GM21447 (cell line): Measurements from ENCODE around the gene SF3B6.
"Not testable (repeated sequence)": the region's sequence is repeated elsewhere in the genome, so short reads cannot be mapped to it uniquely, and the experiment has no call there.

Experiments
- ATAC-seq: cut with Tn5 transposase; IDR thresholded peaks from one replicate; pipeline ENCODE4 v1.9.1; 2021; ENCODE audit not compliant: unreplicated experiment

SF3B6 gene, protein sequence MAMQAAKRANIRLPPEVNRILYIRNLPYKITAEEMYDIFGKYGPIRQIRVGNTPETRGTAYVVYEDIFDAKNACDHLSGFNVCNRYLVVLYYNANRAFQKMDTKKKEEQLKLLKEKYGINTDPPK

DNA sequence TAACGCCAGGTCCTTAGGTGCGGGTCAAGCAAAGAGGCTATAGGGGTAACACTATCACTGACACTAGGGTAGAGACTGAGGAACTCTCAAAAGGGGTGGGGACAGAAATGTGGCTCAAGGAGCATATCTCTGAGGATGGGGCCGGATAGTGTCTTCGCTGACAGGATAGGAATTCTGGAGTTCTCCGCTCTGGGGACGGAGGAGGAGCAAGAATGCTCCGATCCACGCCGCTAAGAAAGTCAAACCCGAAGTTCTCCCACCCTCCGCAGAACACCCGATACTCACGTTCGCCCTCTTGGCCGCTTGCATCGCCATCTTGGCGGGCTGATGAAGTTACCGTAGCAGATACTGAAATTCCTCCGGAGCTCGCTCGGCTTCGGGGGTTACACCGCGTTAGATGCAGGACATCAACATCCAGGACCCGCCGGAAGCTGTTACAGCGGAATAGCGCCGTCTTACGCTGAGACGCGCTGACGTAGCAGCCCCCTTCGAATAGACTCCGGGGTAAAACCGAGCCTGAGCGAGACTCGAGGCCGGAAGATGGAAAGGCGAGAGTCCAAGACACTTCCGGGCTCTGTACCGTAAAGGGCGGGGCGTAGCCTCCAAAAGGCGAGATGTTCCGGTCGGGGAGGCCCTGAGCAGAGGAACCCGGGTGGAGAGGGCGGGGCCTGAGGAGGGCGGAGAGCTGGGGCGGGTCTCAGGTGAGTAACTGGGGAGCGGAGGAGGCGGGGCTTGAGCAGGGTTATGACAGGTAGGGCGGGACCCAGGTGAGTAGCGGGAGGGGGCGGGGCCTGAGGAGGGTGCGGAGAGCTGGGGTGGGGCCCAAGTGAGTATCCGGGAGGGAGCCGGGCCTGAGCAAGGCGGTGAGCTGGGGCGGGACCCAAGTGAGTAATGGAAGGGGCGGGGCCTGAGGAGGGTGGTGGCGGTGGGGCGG is at the start of gene SF3B6:
TSS of gene SF3B6 (minus strand) at position 412 of the 934 bp plus-strand sequence. CDS start at position 315, 97 bp downstream.
- ATAC-seq = peak; percentile 93

DNA sequence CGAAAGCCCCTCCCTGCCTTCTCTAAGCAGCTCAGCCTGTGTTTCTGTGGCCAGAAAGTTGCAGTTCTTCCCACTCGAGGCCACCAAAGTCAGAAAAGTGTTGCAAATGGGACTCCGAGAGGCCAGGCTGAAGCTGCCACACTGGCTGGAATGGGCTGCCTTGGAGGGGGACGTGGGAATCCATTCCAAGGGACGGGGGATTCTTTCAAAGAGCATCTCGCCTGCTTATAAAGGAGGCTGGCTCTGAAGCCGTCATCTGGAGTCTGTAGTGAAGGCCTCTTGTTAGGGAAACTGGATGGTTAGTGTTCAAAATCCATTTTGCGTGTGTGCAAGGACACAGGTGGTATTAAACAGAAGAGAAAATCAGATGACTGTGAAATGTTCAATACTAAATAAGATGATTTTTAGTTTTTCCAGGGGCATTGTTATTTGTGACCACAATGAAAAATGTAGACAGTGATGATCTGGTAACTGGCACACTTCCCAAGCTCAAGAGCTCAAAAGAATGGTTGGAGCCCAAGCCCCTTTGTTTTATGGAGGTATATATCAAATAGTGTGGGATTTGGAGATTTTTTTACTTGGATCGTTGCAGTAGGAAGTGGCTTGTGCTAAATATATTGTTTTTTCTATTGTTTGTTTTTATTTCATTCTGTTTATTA is 47.9 kb upstream of the SF3B6 start:
- peak; percentile 14 for ATAC-seq

DNA sequence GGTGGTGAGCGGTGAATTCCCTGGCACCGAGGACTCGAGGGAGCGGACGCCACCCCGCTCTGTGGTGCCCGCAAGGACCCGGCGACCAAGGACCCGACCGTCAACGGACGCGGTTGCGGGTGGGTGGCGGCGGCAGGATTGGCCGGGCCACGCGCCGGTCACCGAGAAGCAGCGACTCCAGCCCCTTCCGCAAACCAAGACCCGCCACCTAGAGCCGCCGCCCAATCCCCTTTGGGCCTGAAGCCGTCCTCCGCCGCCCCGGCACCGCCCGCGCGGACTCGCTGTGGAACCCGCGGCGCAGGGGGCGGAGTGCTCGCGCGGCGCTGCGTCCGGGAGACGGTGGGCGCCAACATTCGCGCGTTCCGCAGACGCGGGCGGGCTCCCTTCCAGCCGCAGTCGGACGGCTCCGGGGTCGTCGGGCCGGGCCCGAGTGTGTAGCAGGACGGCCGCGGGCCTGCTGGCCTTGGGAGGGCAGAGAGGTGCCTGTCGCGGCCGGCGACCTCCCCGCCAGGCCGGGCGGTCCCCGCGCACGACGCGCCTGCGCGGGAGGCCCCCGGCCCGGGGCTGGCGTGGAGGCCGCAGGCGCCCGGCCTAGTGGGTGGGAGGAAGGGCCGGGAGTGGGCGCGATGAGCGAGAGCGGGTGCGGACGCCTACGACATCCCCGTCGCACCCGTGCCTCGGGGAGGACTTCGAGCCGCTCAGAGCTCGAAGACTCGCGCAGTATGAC is 47.2 kb upstream of the SF3B6 start, which contains the start of the genes FAM228B and PFN4:
TSS of gene FAM228B (plus strand) at position 275 of the 727 bp plus-strand sequence. CDS start 893 bp downstream, outside the sequence.
TSS of gene PFN4 (minus strand) at position 140 of the 727 bp plus-strand sequence. CDS start 799 bp downstream, outside the sequence.
- peak; percentile 88 for ATAC-seq

DNA sequence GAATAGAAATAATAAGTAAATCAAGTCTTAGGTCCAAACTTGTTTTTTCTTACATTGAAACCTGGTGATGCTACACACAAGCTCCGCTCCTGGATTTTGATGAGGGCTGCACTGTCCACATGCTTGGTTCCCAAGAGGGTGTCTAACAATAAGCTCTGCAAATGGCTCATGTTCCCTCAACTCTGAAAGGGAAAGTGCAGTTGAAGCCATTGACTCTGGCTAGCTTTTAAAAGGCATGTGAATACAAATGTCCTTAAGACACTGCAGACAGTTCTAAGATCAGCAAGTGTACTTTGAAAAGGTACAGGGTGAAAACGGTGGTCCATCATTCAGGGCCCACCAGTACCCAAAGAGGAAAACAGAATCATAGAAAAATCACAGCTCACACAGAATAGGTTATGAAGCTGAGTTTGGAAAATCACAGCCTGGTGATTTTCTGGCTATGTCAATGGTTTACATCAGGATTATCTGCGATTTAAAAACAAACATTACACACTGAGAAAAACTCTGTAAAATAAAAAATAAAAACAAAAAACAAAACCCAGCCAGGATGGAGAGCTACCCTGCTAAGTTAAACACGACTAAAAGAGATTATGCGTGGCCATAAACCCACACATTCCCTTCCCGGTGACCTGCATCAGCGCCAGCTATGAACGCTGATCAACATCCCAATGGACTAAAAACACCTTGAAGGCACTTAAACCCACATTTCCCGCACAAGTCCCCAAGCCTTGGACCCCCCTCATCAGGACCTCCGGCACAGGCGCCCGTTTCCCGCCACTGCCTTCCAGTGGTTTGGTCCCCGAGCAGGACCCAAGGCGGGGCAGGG is 46.5 kb upstream of the SF3B6 start:
- ATAC-seq = no peak

DNA sequence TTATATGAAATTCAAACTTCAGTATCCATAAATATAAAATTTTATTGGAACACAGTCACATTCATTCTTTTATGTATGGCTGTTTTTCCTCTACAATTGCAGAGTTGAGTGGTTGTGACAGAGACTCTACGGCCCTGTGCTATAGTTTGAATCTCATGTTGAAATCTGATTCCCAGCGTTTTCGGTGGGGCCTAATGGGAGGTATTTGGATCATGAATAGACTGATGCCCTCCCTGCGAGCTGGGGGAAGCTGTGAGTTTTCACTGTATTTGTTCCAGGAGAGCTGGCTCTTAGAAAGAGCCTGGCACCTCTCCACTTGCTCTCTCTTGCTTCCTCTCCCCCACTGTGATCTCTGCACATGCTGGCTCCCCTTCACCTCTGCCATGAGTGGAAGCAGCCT is 45.3 kb upstream of the SF3B6 start:
- no peak for ATAC-seq

DNA sequence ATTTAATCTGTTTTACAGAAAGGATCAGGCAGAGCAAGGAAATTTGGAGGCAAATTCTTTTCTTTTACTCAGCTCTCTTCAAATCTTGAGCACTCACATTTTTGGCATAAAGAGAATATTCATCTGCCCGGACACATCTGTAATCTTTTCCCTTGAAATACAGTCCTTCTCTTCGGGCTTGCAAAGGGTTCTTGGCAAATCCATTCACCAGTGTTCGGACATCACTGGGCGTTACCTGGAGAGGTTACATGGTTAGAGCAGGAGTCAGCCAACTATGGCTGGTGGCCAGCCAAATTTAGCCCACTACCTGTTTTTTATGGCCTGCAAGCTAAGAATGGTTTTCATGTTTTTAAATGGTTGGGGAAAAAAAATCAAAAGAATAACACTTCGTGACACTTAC is 44.9 kb upstream of the SF3B6 start:
- ATAC-seq = no peak

DNA sequence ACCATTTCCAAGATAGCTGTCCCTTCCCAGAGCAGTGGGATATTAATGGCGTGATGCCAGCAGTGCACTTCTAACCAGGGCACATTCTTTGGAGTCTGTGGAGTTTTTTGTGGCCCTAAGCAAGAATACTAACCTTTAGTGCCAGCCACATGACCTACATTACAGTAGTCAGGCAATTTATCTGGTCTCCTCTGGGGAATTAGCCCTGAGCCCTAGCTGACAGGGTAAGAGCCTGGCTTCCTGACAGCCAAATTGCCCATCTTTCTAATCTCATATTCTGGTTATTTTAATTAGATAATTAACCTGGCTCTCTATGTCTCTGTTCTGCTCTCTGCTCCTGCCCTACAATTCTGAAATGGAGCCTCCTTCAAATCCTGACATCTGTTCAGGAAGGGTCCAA is 41.8 kb upstream of the SF3B6 start:
- ATAC-seq = no peak

DNA sequence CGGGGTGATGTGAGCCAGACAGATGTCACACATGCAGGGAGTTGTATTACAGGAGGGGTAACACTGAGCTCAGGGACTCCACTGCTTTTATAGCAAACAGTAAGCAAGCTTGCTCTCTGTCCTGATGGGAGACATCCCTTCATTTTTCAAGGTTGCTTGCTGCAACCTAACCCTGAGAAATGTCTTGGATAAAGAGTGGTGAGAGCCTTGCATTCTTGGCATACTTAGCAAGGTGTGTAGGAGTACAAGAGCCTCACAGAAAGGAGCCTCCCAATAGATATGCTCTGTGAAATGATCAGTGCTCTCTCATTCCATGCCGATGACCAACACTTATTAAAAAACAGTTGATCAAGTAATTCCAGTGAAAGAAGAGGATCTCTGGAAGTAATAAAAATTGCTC is 38.9 kb upstream of the SF3B6 start:
- no peak for ATAC-seq

DNA sequence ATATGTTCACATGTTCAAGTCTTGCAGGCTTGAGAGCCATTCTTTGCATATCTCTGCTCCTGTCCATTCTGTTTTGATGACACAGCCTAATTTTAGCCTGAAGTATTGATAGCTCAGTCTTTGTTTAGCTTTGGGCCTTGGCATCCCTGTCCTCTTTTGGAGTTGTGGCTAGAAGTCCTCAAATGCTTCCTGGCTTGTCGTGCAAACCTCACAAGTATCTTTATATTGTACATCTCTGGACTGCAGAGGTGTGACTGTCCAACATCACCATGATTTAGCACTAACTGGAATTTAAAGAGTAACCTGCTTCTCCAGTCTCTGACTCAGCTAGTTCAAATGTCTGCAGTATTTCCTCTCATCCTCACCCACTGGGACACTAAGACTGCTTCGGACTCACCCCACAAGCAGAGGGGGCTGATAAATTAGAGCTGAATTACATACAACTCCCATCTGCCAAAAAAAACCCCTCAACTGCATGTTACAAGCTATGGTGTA is 35.3 kb upstream of the SF3B6 start:
- no peak for ATAC-seq

DNA sequence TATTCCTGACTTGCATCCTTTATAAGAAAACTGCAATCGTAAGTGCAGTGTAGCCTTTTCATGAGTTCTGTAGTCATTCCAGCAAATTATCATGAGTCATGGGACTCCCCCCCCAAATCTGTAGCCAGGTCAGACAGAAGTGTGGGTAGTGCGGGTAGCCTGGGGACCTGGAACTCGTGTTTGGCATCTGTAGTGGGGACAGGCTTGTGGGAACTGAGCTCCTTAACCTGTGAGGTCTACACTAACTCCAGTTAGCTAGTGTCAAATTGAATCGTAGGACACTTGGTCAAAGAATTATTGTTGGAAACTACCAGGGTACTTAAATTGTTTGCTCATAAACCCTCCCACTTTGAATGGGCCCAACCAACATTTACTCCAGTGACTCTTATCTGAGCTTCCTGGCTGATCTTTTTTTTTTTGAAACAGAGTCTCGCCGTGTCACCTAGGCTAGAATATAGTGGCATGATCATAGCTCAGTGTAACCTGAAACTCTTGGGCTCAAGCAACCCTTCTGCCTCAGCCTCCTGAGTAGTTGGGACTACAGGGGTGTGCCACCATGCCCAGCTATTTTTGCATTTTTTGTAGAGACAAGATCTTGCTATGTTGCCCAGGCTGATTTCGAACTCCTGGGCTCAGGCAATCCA is 34.7 kb upstream of the SF3B6 start:
- ATAC-seq = no peak

DNA sequence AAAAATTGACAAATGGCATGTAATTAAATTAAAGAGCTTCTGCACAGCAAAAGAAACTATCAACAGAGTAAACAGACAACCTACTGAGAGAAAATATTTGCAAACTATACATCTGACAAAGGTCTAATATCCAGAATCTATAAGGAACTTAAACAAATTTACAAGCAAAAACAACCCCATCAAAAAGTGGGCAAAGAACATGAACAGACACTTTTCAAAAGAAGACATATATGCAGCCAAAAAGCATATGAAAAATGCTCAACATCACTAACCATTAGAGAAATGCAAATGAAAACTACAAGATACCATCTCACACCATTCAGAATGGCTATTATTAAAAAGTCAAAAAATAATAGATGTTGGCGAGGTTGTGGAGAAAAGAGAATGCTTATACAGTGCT is 33.3 kb upstream of the SF3B6 start:
- ATAC-seq = not testable (repeated sequence)

DNA sequence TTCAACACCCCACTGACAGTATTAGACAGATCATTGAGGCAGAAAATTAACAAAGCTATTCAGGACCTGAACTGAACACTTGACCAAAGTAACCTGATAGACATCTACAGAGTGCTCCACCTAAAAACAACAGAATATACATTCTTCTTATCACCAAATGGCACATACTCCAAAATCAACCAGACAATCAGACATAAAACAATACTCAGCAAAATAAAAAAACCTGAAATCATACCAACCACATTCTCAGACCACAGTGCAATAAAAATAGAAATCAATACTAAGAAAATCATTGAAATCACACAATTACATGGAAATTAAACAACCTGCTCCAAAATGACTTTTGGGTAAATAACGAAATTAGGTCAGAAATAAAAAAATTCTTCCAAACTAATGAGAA is 31.2 kb upstream of the SF3B6 start:
- no peak for ATAC-seq

DNA sequence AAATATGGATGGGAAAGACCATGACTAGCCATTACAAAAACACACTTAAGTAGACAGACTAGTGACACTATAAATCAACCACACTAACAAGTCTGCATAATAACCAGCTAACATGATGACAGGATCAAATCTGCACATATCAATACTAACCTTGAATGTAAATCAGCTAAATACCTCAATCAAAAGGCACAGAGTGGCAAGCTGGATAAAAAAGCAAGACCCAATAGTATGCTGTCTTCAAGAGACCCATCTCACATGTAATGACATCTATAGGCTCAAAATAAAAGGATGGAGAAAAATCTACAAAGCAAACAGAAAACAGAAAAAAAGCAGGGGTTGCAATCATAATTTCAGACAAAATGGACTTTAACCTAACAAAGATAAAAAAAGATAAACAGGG is 30.7 kb upstream of the SF3B6 start:
- ATAC-seq = no peak

DNA sequence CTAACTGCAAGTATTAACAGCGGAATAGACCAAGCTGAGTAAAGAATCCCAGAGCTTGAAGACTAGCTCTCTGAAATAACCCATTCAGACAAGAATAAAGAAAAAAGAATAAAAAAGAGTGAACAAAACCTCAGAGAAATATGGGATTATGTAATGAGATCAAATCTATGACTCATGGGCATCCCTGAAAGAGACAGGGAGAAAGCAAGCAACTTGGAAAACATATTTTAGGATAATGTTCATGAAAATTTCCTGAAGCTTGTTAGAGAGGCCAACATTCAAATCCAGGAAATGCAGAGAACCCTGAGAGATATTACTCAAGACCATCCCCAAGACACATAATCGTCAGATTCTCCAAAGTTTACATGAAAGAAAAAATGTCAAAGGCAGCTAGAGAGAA is 29.7 kb upstream of the SF3B6 start:
- no peak for ATAC-seq

DNA sequence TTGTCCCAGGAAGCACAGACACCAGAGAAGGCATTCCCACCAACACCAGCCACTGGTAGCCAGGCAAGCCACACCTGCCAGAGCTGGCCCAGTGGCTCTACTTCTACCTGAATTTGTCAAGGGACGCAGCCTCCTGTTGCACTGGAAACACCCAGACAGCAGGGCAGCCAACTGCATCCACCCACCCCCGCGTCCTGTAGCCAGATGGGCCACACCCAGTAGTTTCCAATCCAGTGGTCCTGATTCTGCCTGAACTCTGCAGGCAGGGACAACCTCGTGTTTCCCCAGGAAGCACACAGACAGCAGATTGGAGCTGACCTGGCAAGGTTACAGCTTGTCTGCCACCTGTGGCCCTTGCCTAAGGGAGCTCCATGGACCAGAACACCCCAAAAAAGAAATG is 28.8 kb upstream of the SF3B6 start:
- no peak for ATAC-seq

DNA sequence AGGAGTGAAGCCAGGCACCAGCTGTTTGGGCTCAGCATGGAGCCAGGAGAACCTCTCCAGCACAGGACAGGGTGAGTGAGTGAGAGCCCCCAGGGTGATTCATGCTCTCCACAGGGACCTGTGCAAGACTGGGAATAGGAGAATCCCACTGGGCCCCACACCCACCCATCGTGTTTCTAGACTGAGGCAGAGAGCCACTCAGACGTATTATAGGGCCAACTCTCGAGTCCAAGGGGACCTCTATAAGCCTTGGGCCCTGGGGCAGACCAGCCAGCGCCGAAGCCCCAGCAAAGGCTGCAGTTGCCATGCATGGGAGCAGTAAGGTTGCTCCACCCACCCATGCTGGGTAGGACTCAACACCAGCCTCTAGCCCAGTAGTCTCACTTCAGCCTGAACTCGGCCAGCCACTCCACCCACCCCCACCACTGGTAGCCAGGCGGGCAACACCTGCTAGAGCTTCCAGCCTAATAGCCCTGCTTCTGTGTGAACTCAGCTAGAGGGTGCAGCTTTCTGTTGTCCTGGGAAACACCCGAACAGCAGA is 28.1 kb upstream of the SF3B6 start:
- no peak for ATAC-seq

DNA sequence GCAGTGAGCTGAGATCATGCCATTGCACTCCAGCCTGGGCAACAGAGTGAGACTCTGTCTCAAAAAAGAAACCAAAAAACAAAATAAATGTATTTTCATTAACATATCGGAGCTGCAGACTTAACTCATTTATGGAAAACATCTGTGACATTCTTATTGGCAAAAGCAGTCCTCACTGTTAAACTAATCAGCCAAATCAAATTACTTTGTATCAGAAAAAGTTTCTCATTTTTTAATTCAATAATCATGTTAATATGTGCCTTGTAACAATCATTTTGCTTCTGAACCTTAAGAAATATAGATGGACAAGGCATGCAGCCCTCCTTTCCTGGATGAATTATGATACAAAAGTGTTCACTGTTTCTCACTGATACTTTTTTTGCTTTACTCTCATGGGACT is 26.6 kb upstream of the SF3B6 start:
- ATAC-seq = no peak

DNA sequence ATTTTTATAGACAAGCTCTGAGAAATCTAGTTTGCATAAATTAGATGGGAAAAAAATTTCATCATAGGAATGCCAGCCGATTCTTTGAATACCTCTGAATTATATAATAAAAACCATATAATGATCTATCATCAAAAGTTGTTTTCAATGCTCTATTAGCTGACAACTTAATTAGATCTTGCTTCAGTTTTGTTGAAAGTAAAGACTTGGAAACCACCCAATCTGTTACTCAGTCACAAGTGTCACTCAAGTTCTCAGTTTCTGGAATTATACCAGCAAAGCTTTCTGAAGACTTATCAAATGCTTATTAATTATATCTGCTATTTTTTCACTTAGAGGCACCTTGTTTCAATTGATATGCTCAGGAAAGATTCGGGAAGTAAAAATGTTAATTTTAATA is 25.9 kb upstream of the SF3B6 start:
- no peak for ATAC-seq

DNA sequence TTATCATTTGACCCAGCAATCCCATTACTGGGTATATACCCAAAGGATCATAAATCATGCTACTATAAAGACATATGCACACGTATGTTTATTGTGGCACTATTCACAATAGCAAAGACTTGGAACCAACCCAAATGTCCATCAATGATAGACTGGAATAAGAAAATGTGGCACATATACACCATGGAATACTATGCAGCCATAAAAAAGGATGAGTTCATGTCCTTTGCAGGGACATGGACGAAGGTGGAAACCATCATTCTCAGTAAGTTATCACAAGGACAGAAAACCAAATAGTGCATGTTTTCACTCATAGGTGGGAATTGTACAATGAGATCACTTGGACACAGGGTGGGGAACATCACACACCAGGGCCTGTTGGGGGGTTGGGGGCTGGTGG is 24.6 kb upstream of the SF3B6 start:
- ATAC-seq = not testable (repeated sequence)
